IMR-90 (cell line): ENCODE measurements around the gene FAF1. TPM values are rescaled to one million over a fixed set of nuclear protein-coding genes. Genes with fewer than 3 reads are reported as not detected.

ENCODE experiments used
- ATAC-seq: fragments of 200-7000 bp; cut with Tn5 transposase; 2 replicates; pipeline ENCODE4 v1.9.1; 2020; ENCODE audit warnings: low read depth, mild to moderate bottlenecking, moderate library complexity
- BruUV-seq: library from RNA; stranded (reverse); fragments of 400-500 nt; replicated peaks from 2 replicates; lab custom pipeline; 2021; lab: Mats Ljungman, UMichigan
- CTCF ChIA-PET: fragments of 300-600 bp; formaldehyde crosslinking; extraction: SDS; loops from one replicate; lab custom pipeline; 2021; ENCODE audit warnings: antibody characterized with exemption; lab: Yijun Ruan, JAX
- POLR2A ChIA-PET: fragments of 300-600 bp; sonication (Branson Sonifier 250); formaldehyde crosslinking; loops from one replicate; lab custom pipeline; 2022; ENCODE audit warnings: antibody characterized with exemption; ENCODE audit not compliant: unreplicated experiment; lab: Charles Lee
- DNase-seq: peaks from one replicate; pipeline ENCODE4 v3.0.0; 2013
- H2AFZ ChIP-seq: replicated peaks from 2 replicates; pipeline ENCODE3; 2013; ENCODE audit warnings: low read length, mild to moderate bottlenecking; ENCODE audit not compliant: poor library complexity
- H2AK5ac ChIP-seq: 2 replicates; pipeline ENCODE4 v1.6.1; 2013; ENCODE audit warnings: low read depth, low read length, inconsistent platforms
- H2AK9ac ChIP-seq: replicated peaks from 2 replicates; pipeline ENCODE3; 2013; ENCODE audit warnings: mild to moderate bottlenecking, low read depth, low read length, moderate library complexity; ENCODE audit not compliant: poor library complexity
- H2BK120ac ChIP-seq: 2 replicates; pipeline ENCODE4 v1.6.1; 2013; ENCODE audit warnings: low read depth, low read length, inconsistent platforms
- H2BK15ac ChIP-seq: 3 replicates; pipeline ENCODE4 v1.6.1; 2013; ENCODE audit warnings: low read depth, low read length, inconsistent platforms
- H2BK20ac ChIP-seq: 2 replicates; pipeline ENCODE4 v1.6.1; 2013; ENCODE audit warnings: low read depth, mild to moderate bottlenecking, inconsistent platforms, low read length, moderate library complexity
- H2BK5ac ChIP-seq: 2 replicates; pipeline ENCODE4 v1.6.1; 2013; ENCODE audit warnings: mild to moderate bottlenecking, low read depth, low read length, inconsistent platforms; ENCODE audit not compliant: poor library complexity, severe bottlenecking
- H3K14ac ChIP-seq: replicated peaks from 2 replicates; pipeline ENCODE4 v1.6.1; 2013; ENCODE audit warnings: low read depth, low read length, inconsistent platforms
- H3K18ac ChIP-seq: 2 replicates; pipeline ENCODE4 v1.6.1; 2013; ENCODE audit warnings: low read depth, low read length, control low read depth
- H3K23ac ChIP-seq: 2 replicates; pipeline ENCODE4 v1.6.1; 2013; ENCODE audit warnings: low read depth, low read length, inconsistent platforms
- H3K27ac ChIP-seq: 2 replicates; pipeline ENCODE4 v1.5.1; 2013; ENCODE audit warnings: mild to moderate bottlenecking, control low read depth, low read length; ENCODE audit not compliant: insufficient read depth
- H3K27me3 ChIP-seq: 2 replicates; pipeline ENCODE4 v1.6.1; 2013; ENCODE audit warnings: low read length; ENCODE audit not compliant: control insufficient read depth, insufficient read depth
- H3K36me3 ChIP-seq: 2 replicates; pipeline ENCODE4 v1.6.1; 2013; ENCODE audit warnings: low read length, mixed read lengths; ENCODE audit not compliant: control insufficient read depth, insufficient read depth
- H3K4ac ChIP-seq: 2 replicates; pipeline ENCODE4 v1.6.1; 2013; ENCODE audit warnings: low read depth, low read length, inconsistent platforms
- H3K4me1 ChIP-seq: 2 replicates; pipeline ENCODE4 v1.6.1; 2013; ENCODE audit warnings: low read length, mixed read lengths; ENCODE audit not compliant: control insufficient read depth, insufficient read depth
- H3K4me2 ChIP-seq: 2 replicates; pipeline ENCODE4 v1.6.1; 2013; ENCODE audit warnings: low read depth, mild to moderate bottlenecking, control low read depth, low read length, moderate library complexity
- H3K4me3 ChIP-seq: 2 replicates; pipeline ENCODE4 v1.5.1; 2013; ENCODE audit warnings: low read depth, mild to moderate bottlenecking, control low read depth, low read length, moderate library complexity; ENCODE audit not compliant: insufficient read depth
- H3K56ac ChIP-seq: 2 replicates; pipeline ENCODE4 v1.6.1; 2013; ENCODE audit warnings: low read length, inconsistent platforms; ENCODE audit not compliant: insufficient read depth; ENCODE audit errors: extremely low read depth
- H3K79me1 ChIP-seq, 2 experiments: 2 replicates each; pipeline ENCODE4 v1.6.1; 2013; ENCODE audit warnings: low read length in 2 of 2, inconsistent platforms in 1 of 2, low read depth in 1 of 2
- H3K9ac ChIP-seq: 2 replicates; pipeline ENCODE4 v1.6.1; 2013; ENCODE audit warnings: low read depth, low read length, control low read depth
- H3K9me1 ChIP-seq: 2 replicates; pipeline ENCODE4 v1.6.1; 2013; ENCODE audit warnings: low read length, inconsistent platforms; ENCODE audit not compliant: insufficient read depth
- H3K9me3 ChIP-seq: 2 replicates; pipeline ENCODE4 v1.6.1; 2013; ENCODE audit warnings: low read length; ENCODE audit not compliant: control insufficient read depth, insufficient read depth
- H4K20me1 ChIP-seq: 2 replicates; pipeline ENCODE4 v1.6.1; 2013; ENCODE audit warnings: low read length, inconsistent platforms; ENCODE audit not compliant: insufficient read depth
- H4K5ac ChIP-seq: 2 replicates; pipeline ENCODE4 v1.6.1; 2013; ENCODE audit warnings: mild to moderate bottlenecking, low read depth, low read length, control low read depth
- H4K8ac ChIP-seq, 2 experiments: 2 replicates each; pipeline ENCODE4 v1.6.1; 2013; ENCODE audit warnings: low read depth in 2 of 2, low read length in 2 of 2, control low read depth in 1 of 2, inconsistent platforms in 1 of 2
- H4K91ac ChIP-seq: 2 replicates; pipeline ENCODE4 v1.6.1; 2013; ENCODE audit warnings: low read depth, low read length, inconsistent platforms; ENCODE audit not compliant: insufficient read depth
- CEBPB ChIP-seq: IDR thresholded peaks from 2 replicates; pipeline ENCODE4 v1.6.1; 2012; ENCODE audit warnings: low read depth, low read length, improper control_type of control experiment
- CHD1 ChIP-seq: IDR thresholded peaks from 2 replicates; pipeline ENCODE4 v1.6.1; 2012; ENCODE audit warnings: low read depth, low read length, improper control_type of control experiment
- MXI1 ChIP-seq: IDR thresholded peaks from 2 replicates; pipeline ENCODE4 v1.6.1; 2012; ENCODE audit warnings: low read depth, mild to moderate bottlenecking, low read length, moderate library complexity, borderline replicate concordance
- RCOR1 ChIP-seq: IDR thresholded peaks from 2 replicates; pipeline ENCODE4 v1.6.1; 2012; ENCODE audit warnings: mild to moderate bottlenecking, low read length, improper control_type of control experiment; ENCODE audit not compliant: insufficient replicate concordance
- USF2 ChIP-seq: fragments of 150-350 bp; IDR thresholded peaks from 2 replicates; pipeline ENCODE4 v1.6.1; 2017; ENCODE audit warnings: mild to moderate bottlenecking, antibody characterized with exemption, low read length, low read depth
- dilution Hi-C: fragments of 300-500 bp; cut with HindIII; formaldehyde crosslinking; loops from one replicate; pipeline ENCODE4 v1.14.3; 2018; ENCODE audit warnings: low sequenced_read_pairs; ENCODE audit not compliant: unreplicated experiment
- in situ Hi-C: fragments of 300-500 bp; cut with MboI; formaldehyde crosslinking; loops from 3 replicates; pipeline ENCODE4 v1.14.3; 2019; ENCODE audit warnings: low sequenced_read_pairs, inconsistent platforms, mixed read lengths
- intact Hi-C: fragments of 100-400 bp; cut with micrococcal nuclease; formaldehyde crosslinking; loops from 2 replicates; pipeline ENCODE4 v1.10.0; 2022
- polyA plus RNA-seq, 3 experiments: library from polyadenylated mRNA; depleted of rRNA; stranded (reverse); fragments of >200 nt; gene quantifications; 2 replicates each; pipeline ENCODE4 v1.2.3, GENCODE V29; 2012; ENCODE audit warnings: low replicate concordance in 1 of 3
- total RNA-seq: library from RNA; depleted of rRNA; stranded (reverse); fragments of >200 nt; gene quantifications from 2 replicates; pipeline ENCODE4 v1.2.3, GENCODE V29; 2012
- TF ChIP-seq, protein P1 (sequence below): conservative IDR thresholded peaks from 2 replicates; pipeline ENCODE4 v1.5.1; 2012; ENCODE audit warnings: mild to moderate bottlenecking, low read depth, low read length, improper control_type of control experiment
- TF ChIP-seq, protein P2 (sequence below): fragments of 150-350 bp; IDR thresholded peaks from 2 replicates; pipeline ENCODE4 v1.6.1; 2016; ENCODE audit warnings: low read depth, mild to moderate bottlenecking, low read length, moderate library complexity, borderline replicate concordance

FAF1 gene
- total and polyA plus RNA-seq, 2 of the 4 experiments (the other 2 are of a cell fraction), result 18.8 to 72.9 TPM

DNA sequence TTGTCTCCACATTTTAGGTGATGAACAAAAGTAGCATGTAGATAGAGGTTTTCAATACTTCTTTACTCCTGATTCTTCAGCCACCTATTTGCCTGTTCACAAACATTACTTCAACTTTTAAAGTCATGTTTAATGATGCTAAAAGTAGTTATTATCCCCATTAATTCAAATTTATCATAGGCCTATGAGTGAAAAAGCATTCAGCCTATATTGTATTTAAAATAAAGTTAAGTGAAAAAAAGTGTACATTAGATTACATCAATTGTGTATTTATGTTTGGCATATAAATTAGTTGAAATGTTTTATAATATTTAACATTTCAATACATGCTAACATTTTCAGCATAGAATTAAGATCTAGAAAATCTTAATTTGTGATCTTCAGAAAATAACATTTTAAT, 20.4 kb upstream of the FAF1 start:
- in situ Hi-C loops, result no loop called here
- H3K79me1 ChIP-seq, result peaks cover 5 to 27% of the 10 kb centered on the region in 2 experiments; a peak in 3 of 4 replicates
- ATAC-seq (no peak), DNase-seq (no peak)
- no peak overlapping the region for H2AK9ac ChIP-seq
- no peak overlapping the region for H3K18ac ChIP-seq
- H3K9me3 ChIP-seq, result no peaks in the 10 kb centered on the region
- intact Hi-C loops, result no loop called here
- H3K23ac ChIP-seq, result no peak overlapping the region
- H3K56ac ChIP-seq, result no peak overlapping the region
- TF ChIP-seq RCOR1, result no peak
- TF ChIP-seq CHD1, result no peak
- TF ChIP-seq CEBPB, result no peak
- no peak for TF ChIP-seq MXI1
- TF ChIP-seq USF2, result no peak
- TF ChIP-seq, protein P1, sequence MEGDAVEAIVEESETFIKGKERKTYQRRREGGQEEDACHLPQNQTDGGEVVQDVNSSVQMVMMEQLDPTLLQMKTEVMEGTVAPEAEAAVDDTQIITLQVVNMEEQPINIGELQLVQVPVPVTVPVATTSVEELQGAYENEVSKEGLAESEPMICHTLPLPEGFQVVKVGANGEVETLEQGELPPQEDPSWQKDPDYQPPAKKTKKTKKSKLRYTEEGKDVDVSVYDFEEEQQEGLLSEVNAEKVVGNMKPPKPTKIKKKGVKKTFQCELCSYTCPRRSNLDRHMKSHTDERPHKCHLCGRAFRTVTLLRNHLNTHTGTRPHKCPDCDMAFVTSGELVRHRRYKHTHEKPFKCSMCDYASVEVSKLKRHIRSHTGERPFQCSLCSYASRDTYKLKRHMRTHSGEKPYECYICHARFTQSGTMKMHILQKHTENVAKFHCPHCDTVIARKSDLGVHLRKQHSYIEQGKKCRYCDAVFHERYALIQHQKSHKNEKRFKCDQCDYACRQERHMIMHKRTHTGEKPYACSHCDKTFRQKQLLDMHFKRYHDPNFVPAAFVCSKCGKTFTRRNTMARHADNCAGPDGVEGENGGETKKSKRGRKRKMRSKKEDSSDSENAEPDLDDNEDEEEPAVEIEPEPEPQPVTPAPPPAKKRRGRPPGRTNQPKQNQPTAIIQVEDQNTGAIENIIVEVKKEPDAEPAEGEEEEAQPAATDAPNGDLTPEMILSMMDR, result no peak
- TF ChIP-seq, protein P2, sequence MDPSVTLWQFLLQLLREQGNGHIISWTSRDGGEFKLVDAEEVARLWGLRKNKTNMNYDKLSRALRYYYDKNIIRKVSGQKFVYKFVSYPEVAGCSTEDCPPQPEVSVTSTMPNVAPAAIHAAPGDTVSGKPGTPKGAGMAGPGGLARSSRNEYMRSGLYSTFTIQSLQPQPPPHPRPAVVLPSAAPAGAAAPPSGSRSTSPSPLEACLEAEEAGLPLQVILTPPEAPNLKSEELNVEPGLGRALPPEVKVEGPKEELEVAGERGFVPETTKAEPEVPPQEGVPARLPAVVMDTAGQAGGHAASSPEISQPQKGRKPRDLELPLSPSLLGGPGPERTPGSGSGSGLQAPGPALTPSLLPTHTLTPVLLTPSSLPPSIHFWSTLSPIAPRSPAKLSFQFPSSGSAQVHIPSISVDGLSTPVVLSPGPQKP, result no peak
- dilution Hi-C loops, result no loop called here
- no TSS peak for BruUV-seq
- H3K14ac ChIP-seq, result no peak overlapping the region
- H4K91ac ChIP-seq, result no peak overlapping the region
- no peak overlapping the region for H2BK120ac ChIP-seq
- H3K4me1 ChIP-seq, result peaks cover 4% of the 10 kb centered on the region; the same call in 1 of the 2 replicates
- H2AFZ ChIP-seq, result no peak overlapping the region
- no peaks in the 10 kb centered on the region for H4K20me1 ChIP-seq
- no peak overlapping the region for H2BK15ac ChIP-seq
- POLR2A ChIA-PET, result no interaction called here
- H3K27ac ChIP-seq, result no peak overlapping the region
- H3K9me1 ChIP-seq, result peaks cover 2% of the 10 kb centered on the region; the same call in 1 of the 2 replicates
- CTCF ChIA-PET, result no interaction called here
- no peak overlapping the region for H4K8ac ChIP-seq
- H3K4me3 ChIP-seq, result no peak overlapping the region
- no peak overlapping the region for H4K5ac ChIP-seq
- H3K4ac ChIP-seq, result no peak overlapping the region
- H3K9ac ChIP-seq, result no peak overlapping the region
- no peak overlapping the region for H2AK5ac ChIP-seq
- no peak overlapping the region for H3K4me2 ChIP-seq
- no peak overlapping the region for H2BK20ac ChIP-seq
- no peaks in the 10 kb centered on the region for H3K36me3 ChIP-seq
- H2BK5ac ChIP-seq, result no peak overlapping the region
- no peaks in the 10 kb centered on the region for H3K27me3 ChIP-seq
